OCI-M2 (cell line): ENCODE results near the gene POLR2H.
"Not testable (repeated sequence)": the region's sequence is repeated elsewhere in the genome, so short reads cannot be mapped to it uniquely, and the experiment has no call there.

Source experiments
- DNase-seq: peaks from one replicate; lab custom pipeline; 2025; ENCODE audit not compliant: unreplicated experiment; lab: John Stamatoyannopoulos, UW

POLR2H gene

DNA sequence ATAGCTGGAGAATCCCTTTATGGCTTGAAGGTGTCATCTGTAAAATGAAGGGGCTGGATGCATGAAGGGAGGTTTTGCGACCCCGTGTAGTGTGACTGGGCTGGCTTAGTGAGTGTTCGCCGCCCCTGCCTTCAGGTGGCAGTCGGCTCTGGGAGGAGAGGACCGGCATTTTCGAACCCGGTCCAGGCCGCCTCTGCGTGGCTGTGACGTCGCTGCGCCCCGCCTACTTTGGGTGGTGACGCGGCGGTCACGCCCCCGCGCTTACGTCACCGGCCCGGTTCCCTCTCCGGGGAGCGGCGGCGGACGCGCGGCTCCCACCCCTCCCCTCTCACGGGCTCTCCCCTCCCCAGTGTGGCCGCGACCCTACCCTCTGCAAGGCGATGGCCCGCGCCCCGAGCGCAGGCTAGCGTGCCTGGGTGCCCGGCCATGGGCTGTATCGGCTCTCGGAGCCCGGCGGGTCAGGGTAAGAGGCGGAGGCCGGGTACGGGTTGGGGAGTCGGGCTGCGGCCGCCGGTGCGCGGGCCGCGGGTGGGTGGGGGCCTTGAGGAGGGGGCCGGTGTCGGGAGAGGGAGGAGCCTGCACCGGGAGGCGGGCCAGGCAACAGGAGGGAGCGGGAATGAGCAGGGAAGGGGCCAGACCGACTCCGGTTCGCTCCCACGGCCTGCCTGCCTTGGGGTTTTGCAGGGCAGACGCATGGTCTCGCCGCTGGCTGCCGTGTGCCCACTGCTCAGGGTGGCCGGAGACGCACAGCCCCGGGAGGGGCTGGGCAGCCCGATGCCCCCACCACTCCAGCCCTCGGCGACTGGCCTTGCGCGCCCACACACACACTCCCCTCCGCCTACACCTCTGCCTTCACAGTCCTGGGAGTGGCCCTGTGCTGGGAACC is 25.6 kb upstream of the POLR2H start:
- no peak for DNase-seq

DNA sequence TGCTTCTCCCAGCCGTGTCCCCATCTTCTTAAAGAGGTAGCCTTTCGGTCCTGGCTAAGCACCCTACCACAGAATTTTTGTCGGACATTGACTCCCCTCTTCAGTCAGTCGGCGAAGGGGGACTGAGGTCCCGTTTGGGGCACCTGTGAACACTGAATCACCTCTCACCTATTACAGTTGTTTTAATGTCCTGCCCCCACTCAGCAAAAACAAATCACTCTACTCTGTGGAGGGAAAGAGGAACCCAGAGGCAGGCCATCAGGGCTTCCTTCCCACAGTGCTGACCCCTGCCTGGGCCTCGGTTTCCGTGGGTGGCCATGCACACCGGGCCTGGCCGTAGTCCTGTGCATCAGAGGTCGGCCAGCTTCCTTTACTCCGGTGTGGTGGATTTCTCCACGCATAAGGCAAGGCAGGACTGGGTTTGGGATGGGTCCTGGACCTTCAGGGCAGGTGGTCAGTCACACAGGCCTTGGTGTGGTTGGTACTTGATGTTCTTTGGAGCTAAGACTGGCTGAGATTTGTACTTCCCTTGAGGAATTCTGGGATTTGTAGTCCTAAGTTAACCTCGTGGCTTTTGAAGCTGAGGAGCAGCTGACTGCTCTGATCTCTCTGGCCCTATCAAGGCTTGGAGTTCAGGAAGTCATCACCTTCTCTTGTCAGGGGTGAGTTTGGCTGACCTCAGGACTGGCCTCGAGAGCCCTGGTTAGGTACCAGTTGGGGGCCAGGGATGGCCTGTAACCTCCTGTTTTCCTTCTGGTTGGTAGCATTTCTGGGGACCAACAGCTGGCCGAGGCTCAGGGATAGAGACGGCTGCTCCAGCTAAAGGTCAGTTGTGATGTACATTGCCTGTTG is 24.7 kb upstream of the POLR2H start:
- DNase-seq = no peak

- DNase-seq = no peak
Observed at GRCh38 chr3:184337399-184337714, 24.2 kb upstream of the POLR2H start, which contains the start of gene FAM131A. Gene FAM131A (plus strand): TSS chr3:184337600. CDS start chr3:184337631, 31 bp downstream.

DNA sequence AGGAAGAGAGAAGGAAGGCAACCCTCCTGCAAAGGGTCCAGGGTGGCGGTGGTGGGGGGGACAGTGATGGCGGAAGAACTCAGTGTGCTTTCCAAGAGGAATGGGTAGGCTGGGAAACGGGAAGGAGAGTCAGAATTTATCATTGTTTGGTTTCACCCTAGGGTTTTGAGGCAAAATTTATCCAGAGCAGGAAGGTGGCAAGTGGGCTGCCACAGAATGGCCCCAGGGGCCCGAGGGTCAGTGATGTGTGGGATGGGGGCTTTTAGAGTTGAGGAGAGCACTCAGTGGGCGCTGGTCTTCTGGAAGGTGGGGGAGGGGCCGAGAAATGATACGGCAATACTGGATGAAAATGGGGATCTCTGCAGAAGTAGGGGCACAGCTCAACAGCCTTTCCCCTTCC is 23.5 kb upstream of the POLR2H start:
- DNase-seq = no peak

DNA sequence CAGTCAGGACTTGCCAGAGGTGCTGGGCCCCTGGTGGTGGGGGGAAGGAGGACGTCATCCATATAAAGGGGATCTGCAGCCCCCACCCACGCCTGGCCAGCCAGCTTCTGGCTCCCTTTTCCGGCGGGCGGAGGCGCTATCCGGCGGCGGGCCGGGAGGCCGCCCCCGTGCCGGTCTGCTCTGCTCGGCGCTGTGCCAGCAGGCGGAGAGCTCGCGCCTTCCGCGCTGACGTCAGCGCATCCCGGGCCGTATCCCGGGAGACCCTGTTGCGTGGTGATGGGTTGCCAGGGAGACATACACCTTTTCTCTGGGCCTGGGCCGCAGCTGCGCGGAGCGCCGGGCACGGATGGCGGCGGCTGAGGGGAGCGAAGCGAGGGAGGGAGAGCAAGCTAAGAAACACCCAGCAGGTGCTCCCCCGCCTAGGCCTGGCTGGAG is 23.0 kb upstream of the POLR2H start:
- no peak for DNase-seq

- DNase-seq = no peak
Observed at GRCh38 chr3:184339001-184339400, 22.5 kb upstream of the POLR2H start.

DNA sequence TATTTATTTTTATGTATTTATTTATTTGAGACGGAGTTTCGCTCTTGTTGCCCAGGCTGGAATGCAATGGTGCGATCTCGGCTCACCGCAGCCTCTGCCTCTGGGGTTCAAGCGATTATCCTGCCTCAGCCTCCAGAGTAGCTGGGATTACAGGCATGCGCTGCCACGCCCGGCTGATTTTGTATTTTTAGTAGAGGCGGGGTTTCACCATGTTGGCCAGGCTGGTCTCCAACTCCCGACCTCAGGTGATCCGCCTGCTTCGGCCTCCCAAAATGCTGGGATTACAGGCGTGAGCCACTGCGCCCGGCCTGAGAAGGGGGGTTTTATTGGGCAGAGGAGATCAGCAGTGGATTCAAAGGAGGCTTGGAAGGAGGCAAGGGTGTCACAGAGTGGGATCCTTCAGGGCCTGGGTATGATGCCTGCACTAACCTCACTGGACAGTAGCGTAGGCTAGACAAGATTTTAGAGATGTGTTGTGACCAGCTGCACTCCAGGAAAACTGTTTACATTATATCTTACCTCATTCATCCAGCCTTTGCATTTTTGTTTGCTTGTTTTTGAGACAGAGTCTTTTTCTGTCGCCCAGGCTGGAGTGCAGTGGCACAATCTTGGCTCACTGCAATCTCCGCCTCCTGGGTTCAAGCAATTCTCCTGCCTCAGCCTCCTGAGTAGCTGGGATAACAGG is 21.9 kb upstream of the POLR2H start:
- DNase-seq = not testable (repeated sequence)

- no peak for DNase-seq
Observed at GRCh38 chr3:184341925-184342324, 19.6 kb upstream of the POLR2H start.

DNA sequence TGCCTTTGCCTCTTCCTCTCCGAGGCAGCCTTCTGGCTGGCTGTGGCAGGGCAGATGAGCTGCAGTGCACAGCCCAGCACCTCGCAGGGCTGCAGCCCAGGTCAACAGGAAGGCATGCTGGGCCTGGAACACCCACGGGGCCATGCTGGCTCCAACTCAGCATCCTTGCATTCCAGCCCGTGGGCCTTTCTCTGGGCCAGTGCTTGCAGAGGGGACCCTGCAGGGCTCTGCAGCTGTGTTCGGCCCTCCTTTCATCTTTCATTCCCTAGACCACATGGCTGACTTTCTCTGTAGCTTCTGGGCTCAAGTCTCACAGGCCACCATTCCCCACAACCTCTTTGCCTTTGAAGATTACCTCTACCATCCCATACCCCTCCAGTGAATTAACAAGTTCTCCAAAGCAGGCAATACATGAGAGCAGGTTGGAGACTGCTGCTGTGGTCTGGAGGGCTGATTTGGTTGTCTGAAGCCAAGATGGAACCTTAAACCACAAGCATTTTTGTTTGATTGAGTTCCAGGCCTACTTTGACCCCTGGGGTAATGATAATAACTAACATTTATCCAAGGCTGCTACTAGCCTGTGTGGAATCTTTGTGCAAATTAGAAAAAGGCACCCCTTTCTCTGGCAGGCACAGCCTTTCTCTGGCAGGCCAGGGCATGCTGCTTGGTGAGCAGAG is 18.2 kb upstream of the POLR2H start:
- DNase-seq = no peak

- DNase-seq = no peak
Observed at GRCh38 chr3:184344579-184345316, 16.8 kb upstream of the POLR2H start.

- DNase-seq = no peak
Observed at GRCh38 chr3:184345317-184346144, 16.0 kb upstream of the POLR2H start.

DNA sequence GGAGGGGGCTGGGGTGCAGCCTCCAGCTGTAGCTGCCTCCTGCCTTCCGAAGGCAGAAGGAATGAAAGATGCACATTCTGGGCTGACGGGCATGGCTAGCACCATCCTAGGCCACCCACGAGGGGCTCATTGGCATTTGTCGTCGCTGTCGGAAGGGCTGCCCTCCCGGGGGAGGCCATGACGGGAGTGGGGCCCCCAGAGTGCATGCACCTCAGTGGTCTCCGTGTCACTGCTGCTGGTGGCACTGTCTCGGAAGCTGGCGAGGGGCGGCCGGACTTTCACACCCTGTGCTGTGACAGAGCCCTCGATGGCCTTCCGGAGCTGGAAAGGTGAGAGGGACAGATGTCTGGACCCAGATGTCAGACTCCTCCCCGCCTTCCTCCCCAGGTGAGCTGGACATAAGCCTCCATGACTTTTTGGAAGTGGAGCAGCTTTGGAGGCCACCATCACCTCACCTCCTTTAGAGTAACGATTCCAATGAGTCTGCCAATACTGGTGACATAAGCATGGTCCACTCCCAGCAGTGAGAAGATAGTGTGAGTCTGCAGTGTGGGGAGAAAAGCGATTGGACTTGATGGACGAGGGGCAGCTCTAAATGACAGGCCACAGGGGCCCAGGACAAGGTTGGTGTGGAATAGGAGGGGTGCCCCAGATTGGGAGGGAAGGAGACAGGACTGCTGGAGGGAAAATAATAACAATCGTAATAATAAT is 14.9 kb upstream of the POLR2H start:
- DNase-seq = no peak

GRCh38 chr3:184347321-184348056 is 14.0 kb upstream of the POLR2H start:
- DNase-seq = no peak

- DNase-seq = no peak
Observed at GRCh38 chr3:184348057-184348382, 13.5 kb upstream of the POLR2H start.

DNA sequence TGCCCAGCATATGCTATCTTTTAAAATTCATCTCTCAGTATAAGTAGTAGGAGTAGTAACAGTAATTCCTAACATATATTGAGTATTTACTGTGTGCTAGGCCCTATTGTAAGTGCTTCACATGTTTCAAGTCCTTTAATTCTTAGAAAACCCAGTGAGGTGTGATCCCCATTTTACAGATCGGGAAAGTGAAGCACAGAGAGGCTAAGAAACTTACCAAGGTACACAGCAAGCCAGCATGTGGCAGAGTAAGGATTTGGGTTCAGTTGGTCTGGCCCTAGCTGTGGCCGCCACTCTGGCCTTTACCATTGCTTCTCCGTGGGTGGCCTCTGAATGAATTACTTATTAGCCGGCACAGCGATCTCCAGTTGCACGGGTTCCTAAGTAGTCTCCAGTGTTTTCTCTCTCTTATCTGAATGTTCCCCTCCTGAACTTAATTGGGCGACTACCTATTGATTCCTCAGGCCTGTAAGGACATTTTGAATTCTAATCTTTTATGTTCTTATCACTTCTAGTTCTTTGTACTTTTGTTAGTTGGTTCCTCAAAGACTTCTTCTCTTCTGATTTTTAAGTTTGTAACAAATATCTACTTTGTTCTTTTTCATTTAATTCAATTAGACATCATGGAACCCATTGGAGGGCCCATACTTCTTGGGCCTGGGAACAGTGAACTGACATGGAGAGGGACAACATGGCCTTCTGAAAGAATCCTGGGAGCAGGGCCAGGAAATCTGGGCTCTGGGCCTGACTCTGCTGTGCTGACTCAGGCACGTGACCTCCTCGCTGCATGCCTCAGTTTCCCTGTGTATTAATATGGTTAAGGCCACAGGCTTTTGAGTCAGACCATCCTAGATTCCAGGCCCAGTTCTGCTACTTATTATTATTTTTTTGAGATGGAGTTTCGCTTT is 11.7 kb upstream of the POLR2H start:
- DNase-seq = no peak

GRCh38 chr3:184350618-184351017 is 10.9 kb upstream of the POLR2H start:
- no peak for DNase-seq

- no peak for DNase-seq
Observed at GRCh38 chr3:184351511-184352148, 9.9 kb upstream of the POLR2H start.
